ENCODE measurements around the gene SENP1. TPM values are rescaled to one million over a fixed set of nuclear protein-coding genes. Genes with fewer than 3 reads are reported as not detected.

Gene SENP1
- total and polyA plus RNA-seq, 2 of the 13 experiments (the other 11 are each of a cell fraction or from before 2014, with no cell fraction given) = 14.0 to 20.2 TPM

DNA sequence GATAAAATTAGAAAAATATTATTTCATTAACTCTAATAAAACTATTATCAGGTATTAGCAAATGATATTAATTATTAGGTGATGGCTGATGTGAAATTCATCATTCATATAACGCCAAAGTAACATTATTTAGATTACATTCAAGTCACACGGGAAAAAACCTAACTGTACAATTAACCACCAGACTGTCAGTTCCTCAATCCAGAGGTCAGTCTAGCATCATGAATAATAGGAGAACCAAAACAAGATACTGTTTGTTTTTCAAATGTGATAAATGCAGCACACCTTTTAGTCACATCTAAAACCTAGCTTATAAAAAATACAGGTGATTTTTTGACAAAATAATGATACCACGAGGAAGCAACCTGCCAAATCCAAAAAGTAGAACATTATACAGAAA, 19.6 kb downstream of the SENP1 start:
- TF ChIP-seq CHD2 (IDR thresholded peaks at IDR 0.05; ENCODE audit: low read depth, low read length) (no peak), RORA (CRISPR knock-in tag; IDR thresholded peaks at IDR 0.05) (no peak), ZNF264 (CRISPR knock-in tag; IDR thresholded peaks at IDR 0.05) (no peak), ZNF484 (CRISPR knock-in tag; IDR thresholded peaks at IDR 0.05; ENCODE audit: borderline replicate concordance, low read depth) (no peak), MAFG (CRISPR knock-in tag; IDR thresholded peaks at IDR 0.05) (no peak), TEAD3 (CRISPR knock-in tag; optimal IDR thresholded peaks at IDR 0.05; ENCODE audit: borderline replicate concordance) (no peak), ZFP82 (CRISPR knock-in tag; IDR thresholded peaks at IDR 0.05; ENCODE audit: borderline replicate concordance) (no peak), SP2 (CRISPR knock-in tag; IDR thresholded peaks at IDR 0.05) (no peak), HNRNPK (IDR thresholded peaks at IDR 0.05; ENCODE audit: low read depth, low read length, poor library complexity, severe bottlenecking) (no peak), POLR2A (IDR thresholded peaks at IDR 0.05; ENCODE audit: insufficient read depth in 1 of 2, low read depth in 2 of 2, low read length in 2 of 2) (no peak), POGK (CRISPR knock-in tag; conservative IDR thresholded peaks at IDR 0.05) (no peak), PTBP1 (IDR thresholded peaks at IDR 0.05; ENCODE audit: low read depth, low read length, poor library complexity, severe bottlenecking) (no peak), ZNF382 (CRISPR knock-in tag; IDR thresholded peaks at IDR 0.05; ENCODE audit: borderline replicate concordance) (no peak), ZNF747 (CRISPR knock-in tag; IDR thresholded peaks at IDR 0.05; ENCODE audit: borderline replicate concordance) (no peak), ZNF749 (CRISPR knock-in tag; IDR thresholded peaks at IDR 0.05; ENCODE audit: borderline replicate concordance) (no peak), ZNF576 (CRISPR knock-in tag; IDR thresholded peaks at IDR 0.05) (no peak), ZNF615 (CRISPR knock-in tag; IDR thresholded peaks at IDR 0.05; ENCODE audit: borderline replicate concordance) (no peak)
- CTCF ChIA-PET (ENCODE audit: low intra/inter-chr PET ratio, low total read pairs) = no interaction called here
- Histone ChIP-seq H3K27me3 (ENCODE audit: control insufficient read depth in 1 of 2, insufficient read depth in 2 of 2, low read length in 2 of 2) (no peaks in the 10 kb centered on the region), H4K20me1 (ENCODE audit: insufficient read depth, low read length) (no peaks in the 10 kb centered on the region), H3K27ac (ENCODE audit: extremely low read length, insufficient read depth, low read length) (no peak overlapping the region), H3K9ac (ENCODE audit: insufficient read depth, low read depth, low read length) (no peak overlapping the region), H3K4me2 (ENCODE audit: low read depth, low read length) (no peak overlapping the region), H2AFZ (ENCODE audit: low read length) (no peak overlapping the region), H3K9me3 (ENCODE audit: low read length) (no peaks in the 10 kb centered on the region), H3K79me2 (ENCODE audit: insufficient read depth, low read length) (no peaks in the 10 kb centered on the region), H3K4me3 (replicated peaks in 1 of 3; ENCODE audit: insufficient read depth in 1 of 3, low read depth in 2 of 3, low read length in 3 of 3) (no peak overlapping the region), H3K36me3 (replicated peaks in 1 of 2; ENCODE audit: control insufficient read depth in 1 of 2, insufficient read depth in 2 of 2, low read length in 2 of 2) (peaks cover 8 to 44% of the 10 kb centered on the region in 2 experiments), H3K4me1 (ENCODE audit: insufficient read depth, low read length) (no peaks in the 10 kb centered on the region)
- ATAC-seq (no peak), DNase-seq (ENCODE audit: low spot score) (no peak), FAIRE-seq (no peak)
- in situ Hi-C loops (cut with HindIII; ENCODE audit: extremely low pct_ligation_motif_present, low pct_unique_long_range_greater_than_20kb) = loop anchor here (10.0 kb wide), 1 partner anchor 78 kb away; no protein-coding TSS in a partner anchor
- no TSS peak for BruUV-seq (replicated peaks)
- POLR2A ChIA-PET = no interaction called here
- intact Hi-C loops (cut with micrococcal nuclease; ENCODE audit: unreplicated experiment) = no loop called here
- WGBS (ENCODE audit: low lambda C conversion rate) = 94% methylated on average over 3 of the region's 3 CpGs

Measured in HepG2 (cell line).